Measurements from ENCODE around the gene ZNF555. TPM values are rescaled to one million over a fixed set of nuclear protein-coding genes. Genes with fewer than 3 reads are reported as not detected.

Gene ZNF555
- polyA plus RNA-seq, 6 donors from 2014 or later: 1.8 to 6.7 (median 4.5) TPM

DNA sequence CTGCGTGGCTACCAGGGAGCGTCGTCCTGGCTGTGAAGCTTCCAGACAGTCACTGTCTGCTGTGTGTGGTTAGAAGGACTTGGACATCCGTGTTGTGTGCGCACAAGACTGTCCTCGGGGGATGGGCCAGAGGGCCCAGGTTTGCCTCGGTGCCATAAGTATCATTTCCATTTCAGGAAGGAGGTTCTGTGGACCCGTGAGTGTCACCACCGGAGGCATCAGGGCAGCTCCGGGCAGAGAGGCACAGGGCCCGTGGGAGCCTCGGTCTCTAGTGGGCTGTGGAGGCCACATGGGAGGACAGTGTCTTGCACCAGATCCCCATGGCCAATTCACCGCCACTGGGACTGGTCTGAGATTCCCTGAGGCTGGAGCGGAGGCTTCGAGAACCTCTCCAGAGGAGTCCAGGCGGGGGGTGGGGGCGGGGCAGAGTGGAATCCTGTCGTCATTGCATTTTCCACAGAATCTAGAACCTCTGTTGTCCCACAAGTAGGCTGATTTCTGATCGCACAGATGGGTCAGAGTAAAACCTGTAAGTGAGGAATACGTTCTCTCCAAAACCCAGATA is 65.4 kb downstream of the ZNF555 start:
- H3K4me1 Mint-ChIP-seq: peaks cover 9 to 19% (median 13%) of the 10 kb centered on the region in 3 donors
- ATAC-seq (ENCODE audit: low read depth in 2 of 2) (no peak), DNase-seq (no peak)
- H3K36me3 Mint-ChIP-seq: peaks cover 0 to 3% of the 10 kb centered on the region in 2 donors
- H3K9me3 Mint-ChIP-seq: peaks cover 0 to 2% (median 0%) of the 10 kb centered on the region in 7 donors
- H3K4me3 Mint-ChIP-seq: no peak overlapping the region
- H3K27ac Mint-ChIP-seq: no peak overlapping the region
- no peaks in the 10 kb centered on the region for H3K27me3 Mint-ChIP-seq

Other genes starting within 250 kb of the ZNF555 start
- gene GNG7, start 138.8 kb upstream of the ZNF555 start, polyA plus RNA-seq (ENCODE audit: low read depth in 6 of 6): 10 to 100 TPM; 49.1 to 72.0 (median 60.9) TPM
- 1 to 10 TPM in 5 of 6 donors, under 1 TPM in 1; 0.92 to 2.7 (median 1.5) TPM for gene DIRAS1, start 120.1 kb upstream of the ZNF555 start, polyA plus RNA-seq (ENCODE audit: low read depth in 6 of 6)
- gene SLC39A3, start 101.5 kb upstream of the ZNF555 start, polyA plus RNA-seq (ENCODE audit: low read depth in 6 of 6): 10 to 100 TPM; 56.2 to 88.7 (median 60.5) TPM
- gene SGTA, start 58.2 kb upstream of the ZNF555 start, polyA plus RNA-seq (ENCODE audit: low read depth in 6 of 6): 10 to 100 TPM; 18.6 to 38.7 (median 26.3) TPM
- 10 to 100 TPM; 22.4 to 42.2 (median 38.5) TPM for gene THOP1, start 56.0 kb upstream of the ZNF555 start, polyA plus RNA-seq (ENCODE audit: low read depth in 6 of 6)
- gene ZNF554, start 21.6 kb upstream of the ZNF555 start, polyA plus RNA-seq (ENCODE audit: low read depth in 6 of 6): 1 to 10 TPM in 5 of 6 donors, under 1 TPM in 1; 0.70 to 6.3 (median 3.0) TPM
- not detected for gene ZNF556, start 25.9 kb downstream of the ZNF555 start, polyA plus RNA-seq (ENCODE audit: low read depth in 6 of 6)
- 1 to 10 TPM; 2.9 to 5.5 (median 3.6) TPM for gene ZNF57, start 59.5 kb downstream of the ZNF555 start, polyA plus RNA-seq (ENCODE audit: low read depth in 6 of 6)
- gene ZNF77, start 103.5 kb downstream of the ZNF555 start, polyA plus RNA-seq (ENCODE audit: low read depth in 6 of 6): 1 to 10 TPM in 3 of 6 donors, under 1 TPM in 2, not detected in 1; 0.45 to 3.7 (median 1.1) TPM
- gene TLE6, start 136.1 kb downstream of the ZNF555 start, polyA plus RNA-seq (ENCODE audit: low read depth in 6 of 6): 10 to 100 TPM in 1 of 6 donors, 1 to 10 TPM in 3, under 1 TPM in 2; 0.43 to 10.7 (median 1.8) TPM
- 1 to 10 TPM in 4 of 6 donors, under 1 TPM in 1, not detected in 1; 0.84 to 2.3 (median 1.9) TPM for gene TLE2, start 187.8 kb downstream of the ZNF555 start, polyA plus RNA-seq (ENCODE audit: low read depth in 6 of 6)
- 100 to 1,000 TPM; 294 to 651 (median 379) TPM for gene TLE5, start 221.0 kb downstream of the ZNF555 start, polyA plus RNA-seq (ENCODE audit: low read depth in 6 of 6)

Measured in naive B cell (primary cell).